Activated CD8-positive, alpha-beta memory T cell treated with anti-CD3 and anti-CD28 coated beads, Interleukin-2, amount 50 U/mL, for 24 hours (primary cell): ENCODE data around the gene TNFRSF12A.
"Not testable (repeated sequence)": the region's sequence is repeated elsewhere in the genome, so short reads cannot be mapped to it uniquely, and the experiment has no call there.

Source experiments
- DNase-seq: peaks from one replicate; pipeline ENCODE4 v3.0.0-alpha.2; 2020; ENCODE audit errors: extremely low read depth

TNFRSF12A gene

GRCh38 chr16:3065742-3066439, 45.7 kb downstream of the TNFRSF12A start:
- no peak for DNase-seq

DNA sequence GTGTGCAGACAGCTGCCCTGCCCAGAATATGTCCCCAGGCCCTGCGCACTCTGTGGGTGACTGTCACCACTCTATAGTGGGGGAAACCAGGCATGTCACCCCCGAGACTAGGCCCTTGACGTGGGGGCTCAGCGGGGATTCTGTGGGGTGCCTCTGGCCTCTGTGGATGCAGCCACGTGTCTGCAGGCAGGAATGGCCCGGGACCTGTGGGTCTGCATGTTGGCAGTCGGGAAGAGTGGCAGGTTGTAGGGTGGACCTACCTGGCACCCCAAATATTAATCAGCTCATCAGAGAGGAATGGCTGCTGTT, 46.2 kb downstream of the TNFRSF12A start:
- DNase-seq: no peak

DNA sequence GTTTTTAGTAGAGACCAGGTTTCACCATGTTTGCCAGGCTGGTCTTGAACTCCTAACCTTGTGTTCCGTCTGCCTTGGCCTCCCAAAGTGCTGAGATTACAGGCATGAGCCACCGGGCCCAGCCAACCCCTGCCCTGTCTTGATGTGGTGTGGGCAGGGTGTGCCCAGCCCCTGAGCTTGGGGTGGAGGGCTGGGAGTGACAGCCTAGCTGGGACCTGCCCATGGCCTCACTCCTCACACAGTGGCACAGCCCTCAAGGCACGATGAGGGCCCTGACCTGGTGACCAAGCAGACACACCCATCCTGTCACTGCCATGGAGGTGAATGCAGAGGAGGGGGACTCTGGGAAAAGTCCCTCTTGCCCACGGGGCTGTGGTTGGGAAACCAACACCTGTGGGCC, 48.3 kb downstream of the TNFRSF12A start:
- DNase-seq: no peak

GRCh38 chr16:3069146-3069545, 49.0 kb downstream of the TNFRSF12A start:
- DNase-seq: not testable (repeated sequence)

DNA sequence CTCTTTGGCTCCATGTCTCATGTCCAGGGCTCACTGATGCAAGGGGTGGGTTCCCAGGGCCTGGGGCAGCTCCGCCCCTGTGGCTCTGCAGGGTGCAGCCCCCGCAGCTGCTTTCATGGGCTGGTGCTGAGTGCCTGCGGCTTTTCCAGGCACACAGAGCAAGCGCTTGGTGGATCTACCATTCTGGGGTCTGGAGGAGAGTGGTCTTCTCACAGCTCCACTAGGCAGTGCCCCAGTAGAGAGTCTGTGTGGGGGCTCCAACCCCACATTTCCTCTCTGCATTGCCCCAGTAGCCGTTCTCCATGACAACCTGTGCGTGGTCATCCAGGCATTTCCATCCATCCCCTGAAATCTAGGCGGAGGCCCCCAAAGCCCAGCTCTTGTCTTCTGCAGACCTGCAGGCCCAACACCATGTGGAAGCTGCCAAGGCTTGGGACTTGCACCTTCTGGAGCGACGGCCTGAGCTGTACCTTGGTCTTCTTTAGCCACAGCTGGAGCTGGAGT, 50.5 kb downstream of the TNFRSF12A start:
- DNase-seq: no peak

DNA sequence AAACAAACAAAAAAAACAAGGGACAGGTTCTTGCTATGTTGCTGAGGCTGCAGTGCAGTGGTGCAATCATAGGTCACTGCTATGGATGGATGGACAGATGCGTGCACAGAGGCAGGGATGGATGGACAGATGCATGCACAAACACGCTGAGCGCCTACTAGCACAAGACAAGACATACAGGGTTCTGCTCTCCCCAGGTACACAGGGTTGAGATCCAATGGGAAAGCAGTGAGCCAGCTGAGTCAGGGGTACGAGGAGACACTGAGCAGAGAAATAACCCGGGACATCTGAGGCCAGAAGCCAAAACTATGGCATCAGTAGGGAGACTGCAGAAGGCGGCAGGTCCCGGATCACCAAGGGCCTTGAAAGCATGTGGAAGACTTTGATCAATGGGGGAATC, 51.5 kb downstream of the TNFRSF12A start:
- DNase-seq: no peak
